Hepatocyte (in vitro differentiated cells): Measurements from ENCODE around the gene SLC36A3. TPM values are rescaled to one million over a fixed set of nuclear protein-coding genes. Genes with fewer than 3 reads are reported as not detected.

Experiments
- DNase-seq: peaks from one replicate; pipeline ENCODE4 v3.0.0-alpha.2; 2016; ENCODE audit warnings: low spot score
- H2AFZ ChIP-seq: fragments of 200-600 bp; sonication (generic); 2 replicates; pipeline ENCODE4 v1.6.0; 2016; ENCODE audit warnings: antibody characterized with exemption, mild to moderate bottlenecking
- H3K27ac ChIP-seq: fragments of 200-600 bp; sonication (generic); 2 replicates; pipeline ENCODE4 v1.5.1; 2016; ENCODE audit warnings: mild to moderate bottlenecking
- H3K27me3 ChIP-seq: fragments of 200-600 bp; sonication (generic); 2 replicates; pipeline ENCODE4 v1.6.1; 2016
- H3K36me3 ChIP-seq: fragments of 200-600 bp; sonication (generic); replicated peaks from 2 replicates; pipeline ENCODE4 v1.5.1; 2016; ENCODE audit warnings: low read depth; ENCODE audit not compliant: insufficient read depth
- H3K4me1 ChIP-seq: fragments of 200-600 bp; sonication (generic); 2 replicates; pipeline ENCODE4 v1.5.1; 2016; ENCODE audit warnings: mild to moderate bottlenecking, moderate library complexity; ENCODE audit not compliant: insufficient read depth
- H3K4me2 ChIP-seq: fragments of 200-600 bp; sonication (generic); 2 replicates; pipeline ENCODE4 v1.6.0; 2016
- H3K4me3 ChIP-seq: fragments of 200-600 bp; sonication (generic); 2 replicates; pipeline ENCODE4 v1.5.1; 2016; ENCODE audit warnings: mild to moderate bottlenecking
- H3K79me2 ChIP-seq: fragments of 200-600 bp; sonication (generic); 2 replicates; pipeline ENCODE4 v1.6.0; 2017; ENCODE audit warnings: mild to moderate bottlenecking
- H3K9me2 ChIP-seq: fragments of 200-600 bp; sonication (generic); replicated peaks from 2 replicates; pipeline ENCODE4 v1.6.0; 2017; ENCODE audit warnings: mild to moderate bottlenecking; ENCODE audit not compliant: insufficient read depth
- H3K9me3 ChIP-seq: fragments of 200-600 bp; sonication (generic); 2 replicates; pipeline ENCODE4 v1.5.1; 2016; ENCODE audit warnings: low read depth, mild to moderate bottlenecking
- H4K20me1 ChIP-seq: fragments of 200-600 bp; sonication (generic); 2 replicates; pipeline ENCODE4 v1.6.0; 2016; ENCODE audit warnings: mild to moderate bottlenecking; ENCODE audit not compliant: insufficient read depth, poor library complexity, severe bottlenecking
- CTCF ChIP-seq: fragments of 200-600 bp; sonication (generic); IDR thresholded peaks from 2 replicates; pipeline ENCODE4 v1.5.1; 2016; ENCODE audit warnings: antibody characterized with exemption, mild to moderate bottlenecking; ENCODE audit not compliant: poor library complexity
- EZH2 ChIP-seq: fragments of 200-600 bp; sonication (generic); IDR thresholded peaks from 2 replicates; pipeline ENCODE4 v1.6.1; 2016; ENCODE audit warnings: antibody characterized with exemption, mild to moderate bottlenecking, borderline replicate concordance
- EZH2phosphoT487 ChIP-seq: fragments of 200-600 bp; sonication (generic); IDR thresholded peaks from one replicate; pipeline ENCODE4 v1.6.1; 2018; ENCODE audit warnings: antibody characterized with exemption, mild to moderate bottlenecking, low read depth, moderate library complexity; ENCODE audit not compliant: unreplicated experiment, severe bottlenecking
- WGBS: methylation state at CpG from one replicate; pipeline ENCODE4 v1.1.6; 2016; ENCODE audit warnings: low lambda C conversion rate; ENCODE audit errors: missing lambda C conversion rate; 5-methylcytosine and 5-hydroxymethylcytosine counted together
- polyA plus RNA-seq: library from polyadenylated mRNA; unstranded; fragments of >200 nt; fragmentation: Nextera tagmentation; extraction: Ambion mirVana; gene quantifications from 2 replicates; pipeline ENCODE4 v1.2.1, GENCODE V29; 2016
- total RNA-seq: library from RNA; depleted of rRNA; stranded (reverse); fragments of >200 nt; gene quantifications from 2 replicates; pipeline ENCODE4 v1.2.3, GENCODE V29; 2014

Gene SLC36A3
- total and polyA plus RNA-seq, 2 experiments from 2014 or later = not detected

DNA sequence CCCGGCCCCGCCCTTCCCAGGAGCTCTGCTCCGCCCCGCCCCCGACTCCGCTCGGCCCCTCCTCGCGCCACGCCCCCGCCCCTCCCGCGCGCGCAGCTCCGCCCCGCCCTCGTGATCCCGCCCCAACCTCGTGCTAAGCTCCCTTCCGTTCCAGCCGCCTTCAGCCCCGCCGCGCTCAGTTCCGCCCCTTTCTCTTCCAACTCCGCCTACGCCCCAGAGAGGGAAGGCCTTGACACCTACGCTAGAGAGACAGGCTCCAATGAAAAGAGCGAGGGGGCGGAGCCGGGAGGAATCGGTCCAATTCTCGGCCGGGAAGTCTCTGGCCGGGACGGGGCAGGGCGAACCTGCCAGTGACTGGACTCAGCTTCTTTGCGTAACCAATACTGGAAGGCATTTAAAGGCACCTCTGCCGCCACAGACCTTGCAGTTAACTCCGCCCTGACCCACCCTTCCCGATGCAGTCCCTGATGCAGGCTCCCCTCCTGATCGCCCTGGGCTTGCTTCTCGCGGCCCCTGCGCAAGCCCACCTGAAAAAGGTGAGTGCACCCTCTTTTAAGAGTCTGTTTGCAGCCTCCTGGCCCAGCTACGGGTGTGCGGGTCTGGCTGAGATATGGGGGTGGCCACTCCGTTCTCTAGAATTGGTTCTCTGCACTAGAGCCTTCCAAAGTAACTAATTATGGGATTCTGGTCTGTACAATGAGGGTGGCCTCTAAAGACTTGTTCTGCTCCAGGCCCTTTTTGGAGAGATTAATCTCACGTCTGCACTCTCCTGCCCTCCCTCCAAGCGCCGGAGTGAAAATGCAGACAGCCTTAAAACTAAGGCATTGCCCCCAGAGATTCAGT lies 50.6 kb downstream of the SLC36A3 start, which contains the start of gene GM2A:
Gene GM2A (plus strand): TSS at position 424 of the 843 bp plus-strand sequence. CDS start 32 bp downstream, at position 456.
- Histone ChIP-seq H3K9me2 (no peaks in the 10 kb centered on the region), H4K20me1 (no peaks in the 10 kb centered on the region), H3K9me3 (no peaks in the 10 kb centered on the region), H2AFZ (peak within 1 kb of the TSS; percentile 88), H3K27ac (peak within 1 kb of the TSS; percentile 67), H3K4me3 (peak within 1 kb of the TSS; percentile 47), H3K79me2 (peaks cover 21% of the 10 kb centered on the region), H3K27me3 (no peaks in the 10 kb centered on the region), H3K4me1 (no peaks in the 10 kb centered on the region), H3K36me3 (no peaks in the 10 kb centered on the region), H3K4me2 (peak within 1 kb of the TSS; percentile 79)
- TF ChIP-seq CTCF (no peak), EZH2phosphoT487 (no peak), EZH2 (no peak)
- DNase-seq = peak; percentile 100
- WGBS = 1% methylated on average over 34 of the region's 52 CpGs

DNA sequence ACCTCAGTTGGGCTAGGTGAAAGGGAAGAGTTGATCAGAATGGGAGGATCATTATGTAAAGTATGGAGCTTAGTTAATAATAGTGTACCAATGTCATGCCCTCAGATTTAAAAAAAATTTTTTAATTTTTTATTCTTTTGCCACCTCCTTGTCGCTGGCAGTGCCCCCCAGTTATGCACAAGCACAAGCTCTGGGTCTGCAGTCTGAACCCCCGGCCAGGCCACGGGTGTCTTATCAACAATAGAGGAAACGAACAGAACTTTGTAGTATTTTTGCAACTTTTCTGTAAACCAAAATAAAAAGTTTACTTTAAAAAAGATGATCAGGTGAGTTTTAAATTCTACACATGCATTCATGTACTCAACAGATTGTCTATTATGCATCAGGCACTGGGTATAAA lies 51.9 kb downstream of the SLC36A3 start:
- H3K27ac ChIP-seq = peak overlapping the region; percentile 67
- H3K79me2 ChIP-seq = peaks cover 19% of the 10 kb centered on the region
- H3K27me3 ChIP-seq = no peaks in the 10 kb centered on the region
- no peak overlapping the region for H3K4me3 ChIP-seq
- H3K4me1 ChIP-seq = no peaks in the 10 kb centered on the region
- H2AFZ ChIP-seq = peak overlapping the region; percentile 88
- TF ChIP-seq EZH2 = no peak
- no peak for TF ChIP-seq EZH2phosphoT487
- H3K9me3 ChIP-seq = no peaks in the 10 kb centered on the region
- no peaks in the 10 kb centered on the region for H3K36me3 ChIP-seq
- WGBS = 98% methylated on average over 4 of the region's 4 CpGs
- no peaks in the 10 kb centered on the region for H4K20me1 ChIP-seq
- no peaks in the 10 kb centered on the region for H3K9me2 ChIP-seq
- H3K4me2 ChIP-seq = peak overlapping the region; percentile 77
- DNase-seq = no peak

DNA sequence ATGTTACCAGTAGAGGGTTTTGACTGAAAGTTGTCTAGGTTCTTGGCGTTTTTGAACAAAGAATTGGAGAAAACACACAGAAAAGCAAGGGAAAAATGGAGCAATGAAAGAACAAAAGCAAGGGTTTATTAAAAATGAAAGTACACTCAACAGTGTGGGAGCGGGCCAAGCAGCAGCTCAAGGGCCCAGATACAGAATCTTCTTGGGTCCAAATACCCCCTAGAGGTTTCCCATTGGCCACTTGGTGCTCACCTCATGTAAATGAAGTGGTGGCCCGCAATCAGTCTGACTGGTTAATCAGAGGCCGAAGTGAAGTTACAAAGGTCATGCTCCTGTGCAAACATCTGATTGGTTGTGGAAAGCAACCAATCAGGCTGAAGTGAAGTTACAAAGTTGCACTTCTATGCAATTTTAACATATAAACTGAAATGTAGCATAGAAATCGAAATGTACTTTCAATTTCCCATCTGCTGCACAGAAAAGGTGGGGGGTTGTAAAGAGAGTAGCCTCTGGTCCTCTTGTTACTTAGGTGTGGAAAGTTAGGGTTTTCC lies 52.5 kb downstream of the SLC36A3 start:
- Histone ChIP-seq H3K4me3 (no peak overlapping the region), H2AFZ (no peak overlapping the region)
- 81% methylated on average over 5 of the region's 5 CpGs for WGBS

More for the DNA sequence above, 52.5 kb downstream of the SLC36A3 start:
- no peak for DNase-seq
- H3K9me2 ChIP-seq = no peaks in the 10 kb centered on the region
- H3K27ac ChIP-seq = no peak overlapping the region
- no peak for TF ChIP-seq EZH2phosphoT487
- no peak for TF ChIP-seq EZH2
- no peak for TF ChIP-seq CTCF
- no peaks in the 10 kb centered on the region for H3K36me3 ChIP-seq
- H3K4me1 ChIP-seq = no peaks in the 10 kb centered on the region
- H3K79me2 ChIP-seq = peaks cover 16% of the 10 kb centered on the region
- no peaks in the 10 kb centered on the region for H3K9me3 ChIP-seq
- H3K27me3 ChIP-seq = no peaks in the 10 kb centered on the region
- H3K4me2 ChIP-seq = no peak overlapping the region
- no peaks in the 10 kb centered on the region for H4K20me1 ChIP-seq
